ENCODE measurements around the gene FLNB. TPM values are rescaled to one million over a fixed set of nuclear protein-coding genes. Genes with fewer than 3 reads are reported as not detected.
A peak's percentile ranks its signal among the peaks of the same experiment; 100 is the strongest.

The FLNB gene
- total RNA-seq, 1 donor from 2014 or later, result 103 TPM

GRCh38 chr3:58176185-58176530 lies 167.9 kb downstream of the FLNB start:
- Mint-ChIP-seq H3K27me3 (peaks cover 8% of the 10 kb centered on the region), H3K4me1 (ENCODE audit: low read depth) (peaks cover 21% of the 10 kb centered on the region), H3K36me3 (ENCODE audit: insufficient read depth) (peaks cover 5% of the 10 kb centered on the region), H3K27ac (no peak overlapping the region), H3K9me3 (ENCODE audit: low read depth) (no peaks in the 10 kb centered on the region), H3K4me3 (ENCODE audit: low read depth) (no peak overlapping the region)
- DNase-seq (ENCODE audit: low spot score, unreplicated experiment), result no peak
- TF ChIP-seq CTCF (IDR thresholded peaks at IDR 0.05; ENCODE audit: unreplicated experiment), result no peak

GRCh38 chr3:58176827-58177489 lies 168.7 kb downstream of the FLNB start:
- no peak for DNase-seq (ENCODE audit: low spot score, unreplicated experiment)
- TF ChIP-seq CTCF (IDR thresholded peaks at IDR 0.05; ENCODE audit: unreplicated experiment), result no peak

GRCh38 chr3:58177747-58178527 lies 169.7 kb downstream of the FLNB start:
- DNase-seq (ENCODE audit: low spot score, unreplicated experiment), result peak; percentile 96
- peaks cover 8% of the 10 kb centered on the region for H3K27me3 Mint-ChIP-seq
- peaks cover 24% of the 10 kb centered on the region for H3K4me1 Mint-ChIP-seq (ENCODE audit: low read depth)
- peak; percentile 96 for TF ChIP-seq CTCF (IDR thresholded peaks at IDR 0.05; ENCODE audit: unreplicated experiment)
- no peaks in the 10 kb centered on the region for H3K9me3 Mint-ChIP-seq (ENCODE audit: low read depth)
- no peak overlapping the region for H3K27ac Mint-ChIP-seq
- no peaks in the 10 kb centered on the region for H3K36me3 Mint-ChIP-seq (ENCODE audit: insufficient read depth)
- peak overlapping the region; percentile 64 for H3K4me3 Mint-ChIP-seq (ENCODE audit: low read depth)

More at GRCh38 chr3:58176827-58177489, 168.7 kb downstream of the FLNB start:
- Mint-ChIP-seq H3K4me1 (ENCODE audit: low read depth) (peaks cover 24% of the 10 kb centered on the region), H3K36me3 (ENCODE audit: insufficient read depth) (no peaks in the 10 kb centered on the region), H3K27ac (no peak overlapping the region), H3K4me3 (ENCODE audit: low read depth) (no peak overlapping the region), H3K27me3 (peaks cover 8% of the 10 kb centered on the region), H3K9me3 (ENCODE audit: low read depth) (no peaks in the 10 kb centered on the region)

GRCh38 chr3:58178528-58179234 lies 170.5 kb downstream of the FLNB start:
- H3K36me3 Mint-ChIP-seq (ENCODE audit: insufficient read depth), result no peaks in the 10 kb centered on the region
- no peaks in the 10 kb centered on the region for H3K9me3 Mint-ChIP-seq (ENCODE audit: low read depth)
- peak overlapping the region; percentile 64 for H3K4me3 Mint-ChIP-seq (ENCODE audit: low read depth)
- peaks cover 8% of the 10 kb centered on the region for H3K27me3 Mint-ChIP-seq
- no peak for DNase-seq (ENCODE audit: low spot score, unreplicated experiment)
- no peak for TF ChIP-seq CTCF (IDR thresholded peaks at IDR 0.05; ENCODE audit: unreplicated experiment)
- H3K27ac Mint-ChIP-seq, result no peak overlapping the region
- H3K4me1 Mint-ChIP-seq (ENCODE audit: low read depth), result peaks cover 21% of the 10 kb centered on the region

All from progenitor cell of endocrine pancreas (in vitro differentiated cells).